ENCODE data around the gene MPZL1.

GRCh38 chr1:167805041-167805556, 83.3 kb downstream of the MPZL1 start:
- TF ChIP-seq POLR2AphosphoS5 (IDR thresholded peaks at IDR 0.05; ENCODE audit: insufficient read depth in 1 of 2, low read depth in 1 of 2), result no peak
- no peak for TF ChIP-seq CTCF (IDR thresholded peaks at IDR 0.05)
- TF ChIP-seq POLR2A (IDR thresholded peaks at IDR 0.05), result no peak

Measured in vagina (tissue), 2 donors.